DOHH2 (cell line): Measurements from ENCODE around the gene KCNG4.

ENCODE experiments used
- H3F3A ChIP-seq: fragments of 200-600 bp; sonication (generic), shearing (Covaris generic); 2 replicates; pipeline ENCODE4 v1.6.0; 2016; ENCODE audit warnings: antibody characterized with exemption, mild to moderate bottlenecking; ENCODE audit not compliant: control insufficient read depth, insufficient read depth
- H3K27ac ChIP-seq: fragments of 200-600 bp; sonication (generic); 2 replicates; pipeline ENCODE4 v1.5.1; 2014; ENCODE audit warnings: low read depth, mild to moderate bottlenecking, low read length, moderate library complexity
- H3K27me3 ChIP-seq: fragments of 200-600 bp; sonication (generic); 2 replicates; pipeline ENCODE4 v1.6.1; 2014; ENCODE audit warnings: mild to moderate bottlenecking, low read length, mixed read lengths; ENCODE audit not compliant: control insufficient read depth
- H3K36me3 ChIP-seq: fragments of 200-600 bp; sonication (generic); 2 replicates; pipeline ENCODE4 v1.6.1; 2014; ENCODE audit warnings: mild to moderate bottlenecking, low read length, moderate library complexity, mixed read lengths; ENCODE audit not compliant: control insufficient read depth
- H3K4me1 ChIP-seq: fragments of 200-600 bp; sonication (generic); 2 replicates; pipeline ENCODE4 v1.6.1; 2014; ENCODE audit warnings: mild to moderate bottlenecking, low read length, mixed read lengths; ENCODE audit not compliant: control insufficient read depth
- H3K4me2 ChIP-seq: fragments of 200-600 bp; sonication (generic); 2 replicates; pipeline ENCODE4 v1.6.0; 2014; ENCODE audit warnings: mild to moderate bottlenecking, low read length, moderate library complexity
- H3K4me3 ChIP-seq: fragments of 200-600 bp; sonication (generic); 2 replicates; pipeline ENCODE4 v1.5.1; 2014; ENCODE audit warnings: mild to moderate bottlenecking, low read length, mixed read lengths
- H3K79me2 ChIP-seq: fragments of 200-600 bp; sonication (generic); 2 replicates; pipeline ENCODE4 v1.6.1; 2014; ENCODE audit warnings: mild to moderate bottlenecking, low read length, mixed read lengths; ENCODE audit not compliant: control insufficient read depth
- H3K9me2 ChIP-seq: fragments of 200-600 bp; sonication (generic); replicated peaks from 2 replicates; pipeline ENCODE4 v1.6.1; 2014; ENCODE audit warnings: mild to moderate bottlenecking, low read length, mixed read lengths; ENCODE audit not compliant: control insufficient read depth
- H3K9me3 ChIP-seq: fragments of 200-600 bp; sonication (generic); 2 replicates; pipeline ENCODE4 v1.6.1; 2014; ENCODE audit warnings: antibody characterized with exemption, low read length, mixed read lengths; ENCODE audit not compliant: control insufficient read depth, insufficient read depth
- H4K20me1 ChIP-seq: fragments of 200-600 bp; sonication (generic); 2 replicates; pipeline ENCODE4 v1.6.0; 2014; ENCODE audit warnings: low read depth, mild to moderate bottlenecking, antibody characterized with exemption, low read length, moderate library complexity; ENCODE audit not compliant: control insufficient read depth, insufficient read depth
- CTCF ChIP-seq: fragments of 200-600 bp; sonication (generic); IDR thresholded peaks from one replicate; pipeline ENCODE4 v1.5.1; 2014; ENCODE audit warnings: antibody characterized with exemption, mild to moderate bottlenecking, low read depth, low read length; ENCODE audit not compliant: poor library complexity, severe bottlenecking
- EZH2phosphoT487 ChIP-seq: fragments of 200-600 bp; sonication (generic); IDR thresholded peaks from 2 replicates; pipeline ENCODE4 v1.6.1; 2017; ENCODE audit warnings: borderline replicate concordance, mild to moderate bottlenecking, antibody characterized with exemption, low read length, moderate library complexity, mixed read lengths

The KCNG4 gene

GRCh38 chr16:84242839-84243238 lies 3.0 kb upstream of the KCNG4 start:
- no peaks in the 10 kb centered on the region for H3K79me2 ChIP-seq
- no peaks in the 10 kb centered on the region for H3K4me1 ChIP-seq
- H3K4me2 ChIP-seq = no peak overlapping the region
- no peaks in the 10 kb centered on the region for H3F3A ChIP-seq
- H3K9me3 ChIP-seq = no peaks in the 10 kb centered on the region
- no peaks in the 10 kb centered on the region for H3K36me3 ChIP-seq
- no peak overlapping the region for H3K4me3 ChIP-seq
- no peak for TF ChIP-seq EZH2phosphoT487
- no peak for TF ChIP-seq CTCF
- peaks cover 6% of the 10 kb centered on the region; the same call in 1 of the 2 replicates for H3K27me3 ChIP-seq
- H3K27ac ChIP-seq = no peak overlapping the region
- no peaks in the 10 kb centered on the region for H4K20me1 ChIP-seq
- H3K9me2 ChIP-seq = no peaks in the 10 kb centered on the region

DNA sequence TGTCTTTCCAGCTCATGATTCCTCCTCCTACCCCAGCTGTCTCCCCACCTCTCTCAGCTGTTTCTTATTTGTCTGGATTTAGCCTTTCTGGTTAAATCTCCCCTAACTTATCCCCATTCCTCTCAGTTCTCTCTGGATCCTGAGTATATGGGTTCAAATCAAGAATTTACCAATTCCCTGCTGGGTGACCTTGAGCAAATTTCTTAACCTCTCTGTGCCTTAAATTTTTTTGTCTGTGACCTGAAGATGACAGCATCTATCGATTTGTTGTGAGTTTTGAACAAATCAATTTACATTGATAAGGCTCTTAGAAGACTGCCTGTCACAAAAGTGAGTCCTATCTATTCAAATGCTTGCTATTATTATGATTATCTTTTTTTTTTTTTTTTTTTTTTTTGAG lies 2.0 kb upstream of the KCNG4 start:
- Histone ChIP-seq H3K9me2 (no peaks in the 10 kb centered on the region), H3K9me3 (no peaks in the 10 kb centered on the region), H3K27ac (no peak overlapping the region), H3K79me2 (no peaks in the 10 kb centered on the region), H3K4me1 (no peaks in the 10 kb centered on the region), H4K20me1 (no peaks in the 10 kb centered on the region), H3K36me3 (no peaks in the 10 kb centered on the region), H3K4me2 (no peak overlapping the region), H3K27me3 (peaks cover 6% of the 10 kb centered on the region; the same call in 1 of the 2 replicates), H3K4me3 (no peak overlapping the region), H3F3A (no peaks in the 10 kb centered on the region)
- TF ChIP-seq CTCF = no peak
- no peak for TF ChIP-seq EZH2phosphoT487

GRCh38 chr16:84240455-84240854 lies 643 bp upstream of the KCNG4 start:
- H3K4me2 ChIP-seq = no peak overlapping the region
- no peaks in the 10 kb centered on the region for H3F3A ChIP-seq
- H3K36me3 ChIP-seq = no peaks in the 10 kb centered on the region
- TF ChIP-seq CTCF = no peak
- TF ChIP-seq EZH2phosphoT487 = no peak
- no peaks in the 10 kb centered on the region for H3K79me2 ChIP-seq
- H3K9me2 ChIP-seq = no peaks in the 10 kb centered on the region
- H3K9me3 ChIP-seq = no peaks in the 10 kb centered on the region
- no peaks in the 10 kb centered on the region for H4K20me1 ChIP-seq
- peaks cover 6% of the 10 kb centered on the region; the same call in 1 of the 2 replicates for H3K27me3 ChIP-seq
- H3K27ac ChIP-seq = no peak overlapping the region
- no peaks in the 10 kb centered on the region for H3K4me1 ChIP-seq
- no peak overlapping the region for H3K4me3 ChIP-seq
